K562 (cell line): ENCODE results near the gene SP140L. TPM values are rescaled to one million over a fixed set of nuclear protein-coding genes. Genes with fewer than 3 reads are reported as not detected.
A peak's percentile ranks its signal among the peaks of the same experiment; 100 is the strongest.

Source experiments
- CXXC5 ChIP-seq: fragments of 250-450 bp; sonication (Bioruptor Pico); IDR thresholded peaks from 2 replicates; pipeline ENCODE4 v1.8.0; 2022; ENCODE audit warnings: inconsistent platforms, mild to moderate bottlenecking, moderate library complexity
- ELF1 ChIP-seq: fragments of 200-800 bp; sonication (Bioruptor generic); IDR thresholded peaks from 2 replicates; pipeline ENCODE4 v1.6.1; 2016; ENCODE audit warnings: missing genetic modification characterization, missing compliant biosample characterization
- HCFC1 ChIP-seq: IDR thresholded peaks from 2 replicates; pipeline ENCODE4 v1.6.1; 2012; ENCODE audit warnings: low read depth, low read length, improper control_type of control experiment
- KLF6 ChIP-seq: fragments of 250-450 bp; sonication (Bioruptor Pico); IDR thresholded peaks from 2 replicates; pipeline ENCODE4 v1.4.0; 2020; ENCODE audit warnings: mild to moderate bottlenecking, moderate library complexity, borderline replicate concordance
- LCOR ChIP-seq: sonication (generic); formaldehyde crosslinking; IDR thresholded peaks from 2 replicates; pipeline ENCODE4 v1.8.0; 2022; ENCODE audit warnings: mild to moderate bottlenecking, missing genetic modification reagents
- NR2C1 ChIP-seq, 2 experiments: fragments of 450-650 bp; IDR thresholded peaks; 2 replicates each; pipeline ENCODE4 v1.6.1; 2017; ENCODE audit warnings: mild to moderate bottlenecking in 2 of 2, antibody characterized with exemption in 1 of 2, inconsistent platforms in 1 of 2, missing compliant biosample characterization in 1 of 2, missing genetic modification characterization in 1 of 2
- RBM17 ChIP-seq: fragments of 200-400 bp; formaldehyde crosslinking; IDR thresholded peaks from 2 replicates; pipeline ENCODE4 v1.6.1; 2017; ENCODE audit warnings: low read depth, mild to moderate bottlenecking, low read length, borderline replicate concordance
- YY1 ChIP-seq, 3 experiments: IDR thresholded peaks; 2 replicates each; pipeline ENCODE4 v1.6.1; 2011; ENCODE audit warnings: low read length in 2 of 3, mild to moderate bottlenecking in 2 of 3, moderate library complexity in 2 of 3, borderline replicate concordance in 1 of 3, control low read depth in 1 of 3, low read depth in 1 of 3; ENCODE audit not compliant: insufficient read depth in 3 of 3, insufficient replicate concordance in 2 of 3, control insufficient read depth in 1 of 3, insufficient read length in 1 of 3; ENCODE audit errors: extremely low read depth in 1 of 3
- ZBTB40 ChIP-seq, 2 experiments: fragments of 450-650 bp in 1 of 2; sonication (generic) in 1 of 2; formaldehyde crosslinking in 1 of 2; IDR thresholded peaks; 2 replicates each; pipeline versions ENCODE4 v1.7.1 to v1.9.0; 2016 to 2022; ENCODE audit warnings: inconsistent platforms in 1 of 2, mild to moderate bottlenecking in 1 of 2, missing genetic modification reagents in 1 of 2
- ZBTB7A ChIP-seq: IDR thresholded peaks from 2 replicates; pipeline ENCODE4 v1.6.1; 2011; ENCODE audit warnings: low read depth, mild to moderate bottlenecking, low read length, moderate library complexity, borderline replicate concordance; ENCODE audit not compliant: control insufficient read depth
- ZNF124 ChIP-seq: sonication (generic); formaldehyde crosslinking; IDR thresholded peaks from 2 replicates; pipeline ENCODE4 v1.8.1; 2022; ENCODE audit warnings: missing genetic modification reagents
- ZNF778 ChIP-seq: fragments of 450-650 bp; formaldehyde crosslinking; IDR thresholded peaks from 2 replicates; pipeline ENCODE4 v1.4.0; 2020; ENCODE audit warnings: mild to moderate bottlenecking, moderate library complexity
- polyA plus RNA-seq, 8 experiments: library from polyadenylated mRNA; depleted of rRNA in 4 of 8; stranded (reverse) in 5 of 8; unstranded in 3 of 8; fragments of >200 nt; fragmentation: Nextera tagmentation in 2 of 8; fragmentation: Illumina TruSeq in 1 of 8; extraction: Ambion mirVana in 2 of 8; extraction: Trizol in 1 of 8; gene quantifications; 2 replicates each; pipeline versions ENCODE4 v1.2.1 to v1.2.3, GENCODE V29; 2011 to 2014; ENCODE audit warnings: inconsistent platforms in 1 of 8, missing spikeins in 1 of 8
- total RNA-seq, 7 experiments: library from RNA; depleted of rRNA in 6 of 7; stranded (reverse); fragments of >200 nt in 6 of 7; fragmentation: Illumina TruSeq in 2 of 7; extraction: Trizol in 2 of 7; gene quantifications; 2 replicates each; pipeline versions ENCODE4 v1.2.1 to v1.2.3, GENCODE V29; 2011 to 2021; ENCODE audit warnings: low replicate concordance in 1 of 7
- TF ChIP-seq, protein P1 (sequence below), 2 experiments: fragments of 450-650 bp in 1 of 2; sonication (generic) in 1 of 2; formaldehyde crosslinking in 1 of 2; IDR thresholded peaks in 1 of 2; conservative IDR thresholded peaks in 1 of 2; 2 replicates each; pipeline versions ENCODE4 v1.6.1 to v1.8.1; 2016 to 2023; ENCODE audit warnings: mild to moderate bottlenecking in 2 of 2, moderate library complexity in 2 of 2, inconsistent platforms in 1 of 2, missing genetic modification reagents in 1 of 2

Gene SP140L
- total and polyA plus RNA-seq, 9 of the 15 experiments (the other 6 are each of a cell fraction or from before 2014, with no cell fraction given) = 4.0 to 15.5 (median 11.3) TPM

DNA sequence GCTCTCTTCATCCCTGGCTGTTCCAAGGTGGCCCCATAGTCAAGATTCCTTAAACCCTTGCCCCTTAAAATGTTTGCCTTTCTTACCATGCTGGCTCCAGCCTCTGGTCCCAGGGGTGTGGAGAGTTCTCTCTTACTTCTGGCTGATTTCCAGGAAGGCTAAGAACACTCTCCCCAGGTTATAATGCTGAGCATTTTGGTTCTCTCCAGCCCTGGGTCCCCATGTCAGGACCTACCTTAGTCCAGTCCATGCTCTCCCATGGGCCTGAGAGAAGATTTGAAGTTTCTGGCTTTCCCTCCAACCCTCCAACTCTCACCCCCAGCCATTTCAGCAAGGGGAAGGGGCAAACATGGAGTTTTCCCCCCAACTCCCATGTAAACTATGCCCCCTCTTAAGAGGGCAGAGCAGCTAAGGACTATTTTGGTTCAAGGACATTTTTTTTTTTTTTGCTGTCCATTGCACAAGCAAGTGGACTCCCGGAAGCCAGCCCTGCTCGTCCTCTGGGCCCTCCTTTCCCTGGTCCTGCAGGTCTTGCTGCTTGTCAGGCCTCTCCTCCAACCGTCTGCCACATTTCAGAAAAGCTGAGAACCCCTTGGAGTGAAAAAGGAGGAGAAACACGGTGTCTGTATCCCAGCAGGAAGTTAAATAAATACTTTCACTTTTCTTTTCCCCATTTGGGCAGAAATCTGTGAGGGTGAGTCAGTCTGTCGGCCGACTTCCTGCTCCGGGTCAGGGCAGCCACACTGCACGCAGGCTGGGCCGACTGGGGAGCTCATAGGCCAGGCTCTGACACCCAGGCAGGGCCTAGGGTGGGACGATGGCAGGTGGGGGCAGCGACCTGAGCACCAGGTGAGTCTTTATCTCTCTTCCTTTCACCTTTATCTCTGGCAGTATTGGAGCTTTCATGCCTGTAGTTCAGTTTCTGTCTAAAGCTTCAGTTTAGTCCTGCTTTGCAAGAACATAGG is at the start of gene SP140L (continued):
- peak; percentile 90 for TF ChIP-seq ZBTB40 (IDR thresholded peaks at IDR 0.05)
- no peak for TF ChIP-seq ZBTB40 (CRISPR knock-in tag; IDR thresholded peaks at IDR 0.05)
- peak; percentile 32 for TF ChIP-seq CXXC5 (CRISPR knock-in tag)
- TF ChIP-seq ELF1 (tag) = peak; percentile 67; the same call in 1 of the 2 replicates
- TF ChIP-seq NR2C1 (IDR thresholded peaks at IDR 0.05) = peak; percentile 95
- peak; percentile 95 for TF ChIP-seq NR2C1 (tag; IDR thresholded peaks at IDR 0.05)
- TF ChIP-seq, protein P1, sequence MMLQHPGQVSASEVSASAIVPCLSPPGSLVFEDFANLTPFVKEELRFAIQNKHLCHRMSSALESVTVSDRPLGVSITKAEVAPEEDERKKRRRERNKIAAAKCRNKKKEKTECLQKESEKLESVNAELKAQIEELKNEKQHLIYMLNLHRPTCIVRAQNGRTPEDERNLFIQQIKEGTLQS (IDR thresholded peaks at IDR 0.05) = peak; percentile 78
- TF ChIP-seq, protein P1 (CRISPR knock-in tag; conservative IDR thresholded peaks at IDR 0.05) = no peak
- TF ChIP-seq RBM17 = no peak
- no peak for TF ChIP-seq LCOR (CRISPR knock-in tag)
- TF ChIP-seq HCFC1 = peak; percentile 40
- TF ChIP-seq YY1 (IDR thresholded peaks at IDR 0.05; ENCODE audit: borderline replicate concordance in 1 of 3, control insufficient read depth in 1 of 3, extremely low read depth in 1 of 3, insufficient read depth in 3 of 3, insufficient read length in 1 of 3, insufficient replicate concordance in 2 of 3, low read depth in 1 of 3, low read length in 2 of 3) = peak in 2 of 3 experiments; percentile 16 to 24
- TF ChIP-seq ZNF778 (CRISPR knock-in tag) = no peak
- TF ChIP-seq ZNF124 (CRISPR knock-in tag) = no peak
- no peak for TF ChIP-seq ZBTB7A
- no peak for TF ChIP-seq KLF6
